Trophoblast cell (in vitro differentiated cells and primary cell): ENCODE results near the gene PCSK5.

Experiments
- DNase-seq, 2 donors: peaks; one replicate each; pipeline ENCODE4 v3.0.0-alpha.2; 2016
- H2AFZ ChIP-seq: 2 replicates; pipeline ENCODE4 v1.6.1; 2013; ENCODE audit warnings: low read length, moderate library complexity, mild to moderate bottlenecking; ENCODE audit not compliant: insufficient read depth, poor library complexity
- H2AK5ac ChIP-seq: 2 replicates; pipeline ENCODE4 v1.6.1; 2013; ENCODE audit warnings: mild to moderate bottlenecking, low read length
- H2BK120ac ChIP-seq: 2 replicates; pipeline ENCODE4 v1.6.1; 2013; ENCODE audit warnings: low read length, mild to moderate bottlenecking, moderate library complexity; ENCODE audit not compliant: insufficient read depth, poor library complexity
- H2BK12ac ChIP-seq: 2 replicates; pipeline ENCODE4 v1.6.1; 2013; ENCODE audit warnings: mild to moderate bottlenecking, low read length, moderate library complexity
- H2BK5ac ChIP-seq: 2 replicates; pipeline ENCODE4 v1.6.1; 2013; ENCODE audit warnings: low read length, low read depth, moderate library complexity, mild to moderate bottlenecking; ENCODE audit not compliant: poor library complexity
- H3K14ac ChIP-seq: 2 replicates; pipeline ENCODE4 v1.6.1; 2013; ENCODE audit warnings: mild to moderate bottlenecking, low read length
- H3K18ac ChIP-seq: 2 replicates; pipeline ENCODE4 v1.6.1; 2013; ENCODE audit warnings: mild to moderate bottlenecking, low read length
- H3K23ac ChIP-seq: 2 replicates; pipeline ENCODE4 v1.6.1; 2013; ENCODE audit warnings: low read length
- H3K27ac ChIP-seq: 2 replicates; pipeline ENCODE4 v1.5.1; 2013; ENCODE audit warnings: low read depth, mild to moderate bottlenecking, inconsistent platforms, low read length, moderate library complexity
- H3K27me3 ChIP-seq: 2 replicates; pipeline ENCODE4 v1.6.1; 2013; ENCODE audit warnings: inconsistent platforms, mild to moderate bottlenecking, low read length, moderate library complexity; ENCODE audit not compliant: insufficient read depth
- H3K36me3 ChIP-seq, 2 experiments: 1 replicate in 1 of 2; 2 replicates in 1 of 2; pipeline ENCODE4 v1.6.1; 2013; ENCODE audit warnings: low read length in 2 of 2, mild to moderate bottlenecking in 2 of 2, moderate library complexity in 1 of 2; ENCODE audit not compliant: insufficient read depth in 2 of 2, control insufficient read depth in 1 of 2
- H3K4ac ChIP-seq: 2 replicates; pipeline ENCODE4 v1.6.1; 2013; ENCODE audit warnings: low read depth, mild to moderate bottlenecking, low read length, moderate library complexity
- H3K4me1 ChIP-seq, 2 experiments: 1 replicate in 1 of 2; 2 replicates in 1 of 2; pipeline ENCODE4 v1.6.1; 2013; ENCODE audit warnings: low read length in 2 of 2, mild to moderate bottlenecking in 2 of 2, moderate library complexity in 1 of 2; ENCODE audit not compliant: insufficient read depth in 2 of 2, control insufficient read depth in 1 of 2
- H3K4me2 ChIP-seq: 2 replicates; pipeline ENCODE4 v1.6.1; 2013; ENCODE audit warnings: inconsistent platforms, mild to moderate bottlenecking, low read length, moderate library complexity
- H3K4me3 ChIP-seq: 2 replicates; pipeline ENCODE4 v1.5.1; 2013; ENCODE audit warnings: mild to moderate bottlenecking, low read depth, low read length, inconsistent platforms
- H3K79me1 ChIP-seq: one replicate; pipeline ENCODE4 v1.6.1; 2013; ENCODE audit warnings: low read length
- H3K79me2 ChIP-seq: 2 replicates; pipeline ENCODE4 v1.6.1; 2013; ENCODE audit warnings: low read length, mild to moderate bottlenecking; ENCODE audit not compliant: control insufficient read depth, insufficient read depth, poor library complexity
- H3K9ac ChIP-seq: 2 replicates; pipeline ENCODE4 v1.6.1; 2013; ENCODE audit warnings: mild to moderate bottlenecking, low read length
- H3K9me3 ChIP-seq: 2 replicates; pipeline ENCODE4 v1.6.1; 2013; ENCODE audit warnings: low read depth, mild to moderate bottlenecking, control low read depth, inconsistent platforms, low read length; ENCODE audit not compliant: insufficient read depth
- H4K12ac ChIP-seq: 2 replicates; pipeline ENCODE4 v1.6.1; 2013; ENCODE audit warnings: low read depth, mild to moderate bottlenecking, low read length, moderate library complexity
- H4K8ac ChIP-seq: 2 replicates; pipeline ENCODE4 v1.6.1; 2013; ENCODE audit warnings: low read depth, mild to moderate bottlenecking, low read length, moderate library complexity
- H4K91ac ChIP-seq: one replicate; pipeline ENCODE4 v1.6.1; 2013; ENCODE audit warnings: low read depth, mild to moderate bottlenecking, low read length, moderate library complexity
- WGBS: extraction: QIAGEN DNeasy Blood & Tissue Kit; methylation state at CpG from one replicate; pipeline ENCODE4 v1.1.7; 2013; ENCODE audit warnings: missing lambda C conversion rate; ENCODE audit not compliant: insufficient read length, insufficient coverage; ENCODE audit errors: extremely low coverage; 5-methylcytosine and 5-hydroxymethylcytosine counted together

The PCSK5 gene

GRCh38 chr9:76213751-76214150 is 323.3 kb downstream of the PCSK5 start:
- H3K9ac ChIP-seq: no peak overlapping the region
- H2AFZ ChIP-seq: no peak overlapping the region
- H2BK5ac ChIP-seq: no peak overlapping the region
- no peak overlapping the region for H2BK12ac ChIP-seq
- no peak overlapping the region for H4K12ac ChIP-seq
- no peak overlapping the region for H3K27ac ChIP-seq
- no peak overlapping the region for H2AK5ac ChIP-seq
- H3K4ac ChIP-seq: no peak overlapping the region
- H2BK120ac ChIP-seq: no peak overlapping the region
- peaks cover 6 to 7% of the 10 kb centered on the region in 2 experiments for H3K4me1 ChIP-seq
- no peaks in the 10 kb centered on the region for H3K27me3 ChIP-seq
- no peaks in the 10 kb centered on the region for H3K9me3 ChIP-seq
- WGBS: no CpG with 5 or more reads among the region's 3 CpGs
- H3K79me2 ChIP-seq: peaks cover 1% of the 10 kb centered on the region
- H3K18ac ChIP-seq: no peak overlapping the region
- no peak overlapping the region for H3K4me2 ChIP-seq
- H4K8ac ChIP-seq: no peak overlapping the region
- no peak overlapping the region for H3K14ac ChIP-seq
- no peak for DNase-seq
- H3K23ac ChIP-seq: no peak overlapping the region
- H3K36me3 ChIP-seq: no peaks in the 10 kb centered on the region
- H3K4me3 ChIP-seq: no peak overlapping the region
- H3K79me1 ChIP-seq: peaks cover 3% of the 10 kb centered on the region
- no peak overlapping the region for H4K91ac ChIP-seq

- H4K8ac ChIP-seq: no peak overlapping the region
- H3K4me3 ChIP-seq: no peak overlapping the region
- no peaks in the 10 kb centered on the region for H3K9me3 ChIP-seq
- H3K4ac ChIP-seq: peak overlapping the region; percentile 21
- WGBS: no CpG with 5 or more reads among the region's 1 CpG
- H2BK5ac ChIP-seq: peak overlapping the region; percentile 33
- H3K36me3 ChIP-seq: no peaks in the 10 kb centered on the region
- peak overlapping the region; percentile 44 for H3K18ac ChIP-seq
- H2BK120ac ChIP-seq: no peak overlapping the region
- H2BK12ac ChIP-seq: no peak overlapping the region
- no peak overlapping the region for H2AK5ac ChIP-seq
- H3K9ac ChIP-seq: no peak overlapping the region
- peaks cover 1% of the 10 kb centered on the region for H3K79me2 ChIP-seq
- H4K91ac ChIP-seq: no peak overlapping the region
- H3K4me2 ChIP-seq: no peak overlapping the region
- H3K27ac ChIP-seq: no peak overlapping the region
- no peak overlapping the region for H2AFZ ChIP-seq
- peaks cover 3% of the 10 kb centered on the region for H3K79me1 ChIP-seq
- H3K4me1 ChIP-seq: peaks cover 6 to 7% of the 10 kb centered on the region in 2 experiments
- H3K23ac ChIP-seq: no peak overlapping the region
- H3K14ac ChIP-seq: no peak overlapping the region
- DNase-seq: peak; percentile 39 to 46
- no peaks in the 10 kb centered on the region for H3K27me3 ChIP-seq
- no peak overlapping the region for H4K12ac ChIP-seq
Observed at GRCh38 chr9:76215066-76215465, 324.6 kb downstream of the PCSK5 start.

GRCh38 chr9:76216161-76216649 is 325.7 kb downstream of the PCSK5 start:
- peak overlapping the region; percentile 77 for H2BK12ac ChIP-seq
- no peak overlapping the region for H3K23ac ChIP-seq
- no peak overlapping the region for H3K14ac ChIP-seq
- H3K27me3 ChIP-seq: no peaks in the 10 kb centered on the region
- peaks cover 1% of the 10 kb centered on the region for H3K79me2 ChIP-seq
- DNase-seq: peak in 1 of 2 donors; percentile 75
- no peak overlapping the region for H2AFZ ChIP-seq
- no peaks in the 10 kb centered on the region for H3K9me3 ChIP-seq
- no peak overlapping the region for H3K4me2 ChIP-seq
- H3K4me1 ChIP-seq: peaks cover 6 to 7% of the 10 kb centered on the region in 2 experiments
- H3K4ac ChIP-seq: no peak overlapping the region
- H2BK120ac ChIP-seq: no peak overlapping the region
- no peaks in the 10 kb centered on the region for H3K36me3 ChIP-seq
- H4K12ac ChIP-seq: no peak overlapping the region
- no CpG with 5 or more reads among the region's 2 CpGs for WGBS
- no peak overlapping the region for H3K4me3 ChIP-seq
- no peak overlapping the region for H2AK5ac ChIP-seq
- peaks cover 3% of the 10 kb centered on the region for H3K79me1 ChIP-seq
- H3K9ac ChIP-seq: no peak overlapping the region
- no peak overlapping the region for H4K8ac ChIP-seq
- H3K18ac ChIP-seq: no peak overlapping the region
- H2BK5ac ChIP-seq: no peak overlapping the region
- H3K27ac ChIP-seq: no peak overlapping the region
- H4K91ac ChIP-seq: no peak overlapping the region

GRCh38 chr9:76218117-76218885 is 327.8 kb downstream of the PCSK5 start:
- Histone ChIP-seq H3K18ac (no peak overlapping the region), H2BK5ac (no peak overlapping the region), H3K36me3 (no peaks in the 10 kb centered on the region), H4K91ac (no peak overlapping the region), H3K4me1 (peaks cover 6 to 7% of the 10 kb centered on the region in 2 experiments), H3K9ac (no peak overlapping the region), H4K12ac (no peak overlapping the region), H2AFZ (no peak overlapping the region), H3K27me3 (no peaks in the 10 kb centered on the region), H2AK5ac (no peak overlapping the region), H3K9me3 (no peaks in the 10 kb centered on the region), H3K79me1 (peaks cover 3% of the 10 kb centered on the region), H3K4ac (no peak overlapping the region), H3K27ac (no peak overlapping the region), H2BK12ac (no peak overlapping the region), H3K4me3 (no peak overlapping the region), H3K4me2 (no peak overlapping the region), H4K8ac (no peak overlapping the region), H3K23ac (no peak overlapping the region), H2BK120ac (no peak overlapping the region), H3K79me2 (peaks cover 1% of the 10 kb centered on the region), H3K14ac (no peak overlapping the region)
- WGBS: no CpG with 5 or more reads among the region's 9 CpGs
- no peak for DNase-seq
